ENCODE measurements around the gene ERVV-1. TPM values are rescaled to one million over a fixed set of nuclear protein-coding genes. Genes with fewer than 3 reads are reported as not detected.

The ERVV-1 gene
- total and polyA plus RNA-seq, 2 of the 4 experiments (the other 2 are of a cell fraction), result not detected

DNA sequence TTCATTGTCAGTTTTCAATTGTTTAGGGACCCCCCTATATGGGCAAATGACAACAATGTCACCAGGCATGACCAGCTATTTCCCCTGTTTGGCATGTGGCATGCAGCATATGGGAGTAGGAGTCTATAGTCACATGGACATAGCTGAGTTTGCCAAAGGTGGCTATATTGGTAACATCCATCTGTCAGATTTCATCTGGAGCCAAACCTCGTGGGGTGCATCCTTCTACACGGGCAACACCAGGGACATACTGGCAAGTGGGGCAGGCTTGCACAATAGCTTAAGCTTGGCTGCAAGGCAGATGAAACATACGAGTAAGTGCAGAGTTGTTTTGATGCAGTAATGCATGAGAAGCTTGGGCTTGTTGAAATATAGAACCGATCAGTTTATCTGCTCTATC, 26.5 kb upstream of the ERVV-1 start:
- Histone ChIP-seq H4K20me1 (ENCODE audit: insufficient read depth, low read length) (no peaks in the 10 kb centered on the region), H3K56ac (ENCODE audit: extremely low read depth, insufficient read depth, low read length) (no peak overlapping the region), H3K14ac (replicated peaks; ENCODE audit: low read depth, low read length) (no peak overlapping the region), H3K9me1 (ENCODE audit: insufficient read depth, low read length) (no peaks in the 10 kb centered on the region), H2AK9ac (replicated peaks; ENCODE audit: low read depth, low read length, poor library complexity) (no peak overlapping the region), H2AFZ (replicated peaks; ENCODE audit: low read length, poor library complexity) (no peak overlapping the region), H2BK15ac (ENCODE audit: low read depth, low read length) (no peak overlapping the region), H3K79me1 (ENCODE audit: low read depth in 1 of 2, low read length in 2 of 2) (peaks cover 0 to under 1% of the 10 kb centered on the region in 2 experiments; a peak in 1 of 4 replicates), H2BK5ac (ENCODE audit: low read depth, low read length, poor library complexity, severe bottlenecking) (no peak overlapping the region), H3K9ac (ENCODE audit: low read depth, low read length) (no peak overlapping the region), H4K91ac (ENCODE audit: insufficient read depth, low read depth, low read length) (no peak overlapping the region), H3K36me3 (ENCODE audit: control insufficient read depth, insufficient read depth, low read length) (peaks cover 22% of the 10 kb centered on the region), H4K8ac (ENCODE audit: low read depth in 2 of 2, low read length in 2 of 2) (no peak overlapping the region), H2BK20ac (ENCODE audit: low read depth, low read length) (no peak overlapping the region), H3K4me2 (ENCODE audit: low read depth, low read length) (no peak overlapping the region), H3K4me3 (ENCODE audit: insufficient read depth, low read depth, low read length) (no peak overlapping the region), H2AK5ac (ENCODE audit: low read depth, low read length) (no peak overlapping the region), H3K4me1 (ENCODE audit: control insufficient read depth, insufficient read depth, low read length) (no peaks in the 10 kb centered on the region), H3K27ac (ENCODE audit: insufficient read depth, low read length) (no peak overlapping the region), H3K27me3 (ENCODE audit: control insufficient read depth, insufficient read depth, low read length) (no peaks in the 10 kb centered on the region), H3K9me3 (ENCODE audit: control insufficient read depth, insufficient read depth, low read length) (peaks cover 13% of the 10 kb centered on the region), H3K18ac (ENCODE audit: low read depth, low read length) (no peak overlapping the region), H2BK120ac (ENCODE audit: low read depth, low read length) (no peak overlapping the region), H4K5ac (ENCODE audit: low read depth, low read length) (no peak overlapping the region), H3K23ac (ENCODE audit: low read depth, low read length) (no peak overlapping the region), H3K4ac (ENCODE audit: low read depth, low read length) (no peak overlapping the region)
- intact Hi-C loops (cut with micrococcal nuclease) (no loop called here), in situ Hi-C loops (cut with MboI; ENCODE audit: low sequenced_read_pairs) (no loop called here), dilution Hi-C loops (cut with HindIII; ENCODE audit: low sequenced_read_pairs, unreplicated experiment) (no loop called here)
- TF ChIP-seq SMC3 (IDR thresholded peaks at IDR 0.05; ENCODE audit: low read depth, low read length) (no peak), BHLHE40 (IDR thresholded peaks at IDR 0.05; ENCODE audit: low read depth, low read length) (no peak)
- TF ChIP-seq, protein P1, sequence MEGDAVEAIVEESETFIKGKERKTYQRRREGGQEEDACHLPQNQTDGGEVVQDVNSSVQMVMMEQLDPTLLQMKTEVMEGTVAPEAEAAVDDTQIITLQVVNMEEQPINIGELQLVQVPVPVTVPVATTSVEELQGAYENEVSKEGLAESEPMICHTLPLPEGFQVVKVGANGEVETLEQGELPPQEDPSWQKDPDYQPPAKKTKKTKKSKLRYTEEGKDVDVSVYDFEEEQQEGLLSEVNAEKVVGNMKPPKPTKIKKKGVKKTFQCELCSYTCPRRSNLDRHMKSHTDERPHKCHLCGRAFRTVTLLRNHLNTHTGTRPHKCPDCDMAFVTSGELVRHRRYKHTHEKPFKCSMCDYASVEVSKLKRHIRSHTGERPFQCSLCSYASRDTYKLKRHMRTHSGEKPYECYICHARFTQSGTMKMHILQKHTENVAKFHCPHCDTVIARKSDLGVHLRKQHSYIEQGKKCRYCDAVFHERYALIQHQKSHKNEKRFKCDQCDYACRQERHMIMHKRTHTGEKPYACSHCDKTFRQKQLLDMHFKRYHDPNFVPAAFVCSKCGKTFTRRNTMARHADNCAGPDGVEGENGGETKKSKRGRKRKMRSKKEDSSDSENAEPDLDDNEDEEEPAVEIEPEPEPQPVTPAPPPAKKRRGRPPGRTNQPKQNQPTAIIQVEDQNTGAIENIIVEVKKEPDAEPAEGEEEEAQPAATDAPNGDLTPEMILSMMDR (conservative IDR thresholded peaks at IDR 0.05; ENCODE audit: low read depth, low read length), result no peak
- ChIA-PET POLR2A (ENCODE audit: unreplicated experiment) (no interaction called here), CTCF (no interaction called here)
- DNase-seq, result no peak
- ATAC-seq (ENCODE audit: low read depth), result no peak
- no TSS peak for BruUV-seq (replicated peaks)
- WGBS, 2 experiments (ENCODE audit: extremely low coverage in 2 of 2, insufficient read length in 1 of 2), result 60% methylated on average over 1 of the region's 4 CpGs; no CpG with 5 or more reads in 1 of the 2 experiments

Measured in IMR-90 (cell line).